Neural cell (in vitro differentiated cells): ENCODE measurements around the gene DOCK4.

Source experiments
- CTCF ChIP-seq: fragments of 450-650 bp; IDR thresholded peaks from 2 replicates; pipeline ENCODE4 v1.5.1; 2014; ENCODE audit warnings: antibody characterized with exemption, mild to moderate bottlenecking, moderate library complexity; ENCODE audit not compliant: poor library complexity, severe bottlenecking
- POLR2AphosphoS5 ChIP-seq: IDR thresholded peaks from 2 replicates; pipeline ENCODE4 v1.6.1; 2012

- no peak for TF ChIP-seq CTCF
- no peak for TF ChIP-seq POLR2AphosphoS5
Measured at GRCh38 chr7:111806232-111806631, 400.0 kb downstream of the DOCK4 start.
